Smooth muscle cell (in vitro differentiated cells): ENCODE results near the gene CDYL2. TPM values are rescaled to one million over a fixed set of nuclear protein-coding genes. Genes with fewer than 3 reads are reported as not detected.

Source experiments
- DNase-seq: peaks from one replicate; lab custom pipeline; 2025; ENCODE audit not compliant: unreplicated experiment; lab: John Stamatoyannopoulos, UW
- H2AFZ ChIP-seq: fragments of 200-600 bp; sonication (generic); 2 replicates; pipeline ENCODE4 v1.6.0; 2016; ENCODE audit warnings: antibody characterized with exemption, low read depth, mild to moderate bottlenecking
- H3F3A ChIP-seq: fragments of 200-600 bp; sonication (generic); 2 replicates; pipeline ENCODE4 v1.6.0; 2017; ENCODE audit warnings: antibody characterized with exemption, low read depth
- H3K27ac ChIP-seq: fragments of 200-600 bp; sonication (generic); 2 replicates; pipeline ENCODE4 v1.5.1; 2016; ENCODE audit warnings: low read depth, mild to moderate bottlenecking
- H3K27me3 ChIP-seq: fragments of 200-600 bp; sonication (generic); 2 replicates; pipeline ENCODE4 v1.6.1; 2016; ENCODE audit warnings: low read depth, mild to moderate bottlenecking
- H3K36me3 ChIP-seq: fragments of 200-600 bp; sonication (generic); 2 replicates; pipeline ENCODE4 v1.5.1; 2016; ENCODE audit warnings: low read depth
- H3K4me1 ChIP-seq: fragments of 200-600 bp; sonication (generic); 2 replicates; pipeline ENCODE4 v1.5.1; 2016; ENCODE audit warnings: low read depth
- H3K4me2 ChIP-seq: fragments of 200-600 bp; sonication (generic); 2 replicates; pipeline ENCODE4 v1.6.0; 2016; ENCODE audit warnings: mild to moderate bottlenecking
- H3K4me3 ChIP-seq: fragments of 200-600 bp; sonication (generic); 2 replicates; pipeline ENCODE4 v1.5.1; 2016; ENCODE audit warnings: mild to moderate bottlenecking
- H3K79me2 ChIP-seq: fragments of 200-600 bp; sonication (generic); 2 replicates; pipeline ENCODE4 v1.6.0; 2016; ENCODE audit warnings: low read depth, mild to moderate bottlenecking
- H3K9ac ChIP-seq: fragments of 200-600 bp; sonication (generic); 2 replicates; pipeline ENCODE4 v1.6.0; 2016; ENCODE audit warnings: low read depth
- H3K9me3 ChIP-seq: fragments of 200-600 bp; sonication (generic); replicated peaks from 2 replicates; pipeline ENCODE4 v1.5.1; 2016; ENCODE audit warnings: low read depth
- H4K20me1 ChIP-seq: fragments of 200-600 bp; sonication (generic); 2 replicates; pipeline ENCODE4 v1.6.0; 2016; ENCODE audit warnings: low read depth
- CTCF ChIP-seq: fragments of 200-600 bp; sonication (generic); IDR thresholded peaks from 2 replicates; pipeline ENCODE4 v1.5.1; 2017; ENCODE audit warnings: borderline replicate concordance, mild to moderate bottlenecking, antibody characterized with exemption; ENCODE audit not compliant: insufficient read depth, poor library complexity, severe bottlenecking
- WGBS: methylation state at CpG from one replicate; pipeline ENCODE4 v1.1.7; 2016; ENCODE audit warnings: low lambda C conversion rate; 5-methylcytosine and 5-hydroxymethylcytosine counted together
- polyA plus RNA-seq: library from polyadenylated mRNA; unstranded; fragments of >200 nt; fragmentation: Nextera tagmentation; extraction: Ambion mirVana; gene quantifications from 2 replicates; pipeline ENCODE4 v1.2.1, GENCODE V29; 2016
- total RNA-seq: library from RNA; depleted of rRNA; stranded (reverse); fragments of >200 nt; gene quantifications from 2 replicates; pipeline ENCODE4 v1.2.3, GENCODE V29; 2014

CDYL2 gene
- total and polyA plus RNA-seq, 2 experiments from 2014 or later = 2.0 to 2.9 TPM

- Histone ChIP-seq H3K79me2 (no peaks in the 10 kb centered on the region), H3K4me3 (no peak overlapping the region), H3K4me2 (no peak overlapping the region), H3F3A (no peaks in the 10 kb centered on the region), H3K9ac (no peak overlapping the region), H3K27ac (no peak overlapping the region), H2AFZ (no peak overlapping the region), H3K36me3 (no peaks in the 10 kb centered on the region), H4K20me1 (no peaks in the 10 kb centered on the region), H3K4me1 (no peaks in the 10 kb centered on the region), H3K9me3 (no peaks in the 10 kb centered on the region), H3K27me3 (no peaks in the 10 kb centered on the region)
- no peak for DNase-seq
- no peak for TF ChIP-seq CTCF
- 83% methylated on average over 2 of the region's 2 CpGs for WGBS
Measured at GRCh38 chr16:80742331-80742730, 62.1 kb downstream of the CDYL2 start.

- DNase-seq = no peak
- no peaks in the 10 kb centered on the region for H4K20me1 ChIP-seq
- H3K27ac ChIP-seq = no peak overlapping the region
- WGBS = 77% methylated on average over 4 of the region's 4 CpGs
- H3K9me3 ChIP-seq = no peaks in the 10 kb centered on the region
- H3K36me3 ChIP-seq = no peaks in the 10 kb centered on the region
- no peak overlapping the region for H3K4me2 ChIP-seq
- H2AFZ ChIP-seq = no peak overlapping the region
- H3K4me3 ChIP-seq = no peak overlapping the region
- no peak for TF ChIP-seq CTCF
- H3K27me3 ChIP-seq = no peaks in the 10 kb centered on the region
- no peaks in the 10 kb centered on the region for H3K79me2 ChIP-seq
- no peaks in the 10 kb centered on the region for H3F3A ChIP-seq
- no peaks in the 10 kb centered on the region for H3K4me1 ChIP-seq
- no peak overlapping the region for H3K9ac ChIP-seq
Measured at GRCh38 chr16:80741724-80742123, 62.7 kb downstream of the CDYL2 start.

- Histone ChIP-seq H3K79me2 (no peaks in the 10 kb centered on the region), H3K4me2 (no peak overlapping the region), H3K9me3 (no peaks in the 10 kb centered on the region), H3K36me3 (no peaks in the 10 kb centered on the region), H3F3A (no peaks in the 10 kb centered on the region), H3K9ac (no peak overlapping the region), H2AFZ (no peak overlapping the region), H3K4me1 (no peaks in the 10 kb centered on the region), H4K20me1 (no peaks in the 10 kb centered on the region), H3K27ac (no peak overlapping the region), H3K27me3 (no peaks in the 10 kb centered on the region), H3K4me3 (no peak overlapping the region)
- 77% methylated on average over 6 of the region's 6 CpGs for WGBS
- DNase-seq = no peak
- no peak for TF ChIP-seq CTCF
Measured at GRCh38 chr16:80739523-80739922, 64.9 kb downstream of the CDYL2 start.

- no peak for TF ChIP-seq CTCF
- 94% methylated on average over 3 of the region's 3 CpGs for WGBS
Measured at GRCh38 chr16:80738521-80738920, 65.9 kb downstream of the CDYL2 start.

More at GRCh38 chr16:80738521-80738920, 65.9 kb downstream of the CDYL2 start:
- Histone ChIP-seq H3K9ac (no peak overlapping the region), H4K20me1 (no peaks in the 10 kb centered on the region), H3K9me3 (no peaks in the 10 kb centered on the region), H3K4me1 (no peaks in the 10 kb centered on the region), H3K27me3 (no peaks in the 10 kb centered on the region), H3K79me2 (no peaks in the 10 kb centered on the region), H3K4me2 (no peak overlapping the region), H2AFZ (no peak overlapping the region), H3F3A (no peaks in the 10 kb centered on the region), H3K36me3 (no peaks in the 10 kb centered on the region), H3K4me3 (no peak overlapping the region), H3K27ac (no peak overlapping the region)
- no peak for DNase-seq
